ENCODE results near the gene MAPK10.
"Not testable (repeated sequence)": the region's sequence is repeated elsewhere in the genome, so short reads cannot be mapped to it uniquely, and the experiment has no call there.

Gene MAPK10

DNA sequence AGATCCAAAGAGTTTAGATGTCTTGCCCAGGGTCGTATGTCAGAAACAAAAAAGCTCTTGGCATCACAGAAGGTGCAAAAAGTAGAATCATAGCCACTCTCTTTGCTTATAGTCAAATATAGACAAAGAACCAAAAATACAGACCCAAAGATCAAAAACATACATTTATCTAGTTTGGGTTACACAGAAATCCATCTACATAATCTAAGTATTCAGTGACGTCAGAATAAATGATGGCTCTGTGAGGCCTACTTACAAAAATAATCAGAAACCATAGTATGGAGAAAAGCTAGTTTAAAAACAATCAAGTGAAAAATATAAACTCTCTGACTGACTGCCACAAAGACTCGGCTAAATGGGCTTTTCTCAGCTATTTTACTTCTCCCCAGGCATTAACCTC is 126.8 kb downstream of the MAPK10 start:
- DNase-seq (ENCODE audit: low read depth) = no peak
- H3K4me3 ChIP-seq (ENCODE audit: low read depth, low read length) = no peak overlapping the region

DNA sequence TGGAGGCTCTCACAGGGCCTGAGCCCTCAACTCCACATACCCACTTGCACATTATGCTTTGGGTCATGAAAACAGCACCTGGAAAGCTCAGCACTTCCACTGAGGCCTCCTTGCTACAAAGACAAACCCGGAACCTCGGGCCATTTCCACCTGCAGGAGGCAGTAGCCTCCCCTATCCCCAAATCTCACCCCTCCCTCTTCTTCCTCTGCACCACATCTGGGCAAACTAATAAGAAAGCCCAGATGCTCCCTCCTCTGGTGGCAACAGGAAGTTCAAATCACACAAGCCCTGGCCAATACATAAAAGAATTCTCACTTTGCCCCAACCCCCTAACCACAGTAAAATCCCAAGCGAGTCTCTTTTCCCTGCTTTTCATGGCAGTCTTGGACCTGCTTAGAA is 136.4 kb downstream of the MAPK10 start:
- H3K4me3 ChIP-seq (ENCODE audit: low read depth, low read length) = no peak overlapping the region
- no peak for DNase-seq (ENCODE audit: low read depth)

DNA sequence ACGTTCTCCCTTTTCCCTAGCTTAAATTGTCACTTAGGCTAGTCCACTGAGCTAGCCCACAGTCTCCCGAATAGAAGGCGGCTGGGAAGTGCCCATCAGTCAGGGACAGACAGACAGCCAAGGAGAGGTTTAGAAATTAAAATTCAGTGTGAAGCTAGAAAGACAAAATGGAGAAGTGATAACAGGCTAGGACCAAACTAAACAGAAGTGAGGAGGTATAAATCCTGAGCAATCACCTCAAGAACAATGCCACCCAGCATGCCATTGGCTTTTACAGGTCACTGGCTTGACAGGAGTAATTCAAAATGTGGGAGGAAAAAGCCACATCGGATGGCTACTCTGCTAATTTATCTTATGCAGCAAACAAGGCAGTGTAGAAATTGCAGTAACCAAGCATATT is 138.9 kb downstream of the MAPK10 start:
- no peak for DNase-seq (ENCODE audit: low read depth)
- no peak overlapping the region for H3K4me3 ChIP-seq (ENCODE audit: low read depth, low read length)

DNA sequence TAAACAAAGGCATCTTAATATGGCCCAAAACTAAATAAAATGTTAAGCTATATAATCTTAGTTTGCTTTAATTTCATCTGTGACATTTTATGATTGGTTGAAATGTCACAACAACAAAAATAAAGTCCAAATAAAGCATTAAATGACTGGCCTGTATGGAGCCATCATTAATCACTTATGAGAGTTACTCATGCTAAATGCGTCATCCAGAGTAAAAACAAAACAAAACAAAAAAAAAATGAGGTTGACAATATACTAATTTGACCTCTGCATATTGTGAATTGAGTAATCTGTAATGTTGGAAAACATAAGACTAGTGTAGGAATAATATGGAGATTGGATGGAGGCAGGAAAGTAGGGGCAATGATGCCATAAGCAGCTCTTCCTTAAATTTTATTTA is 139.7 kb downstream of the MAPK10 start:
- peak; percentile 27 for DNase-seq (ENCODE audit: low read depth)
- H3K4me3 ChIP-seq (ENCODE audit: low read depth, low read length) = no peak overlapping the region

DNA sequence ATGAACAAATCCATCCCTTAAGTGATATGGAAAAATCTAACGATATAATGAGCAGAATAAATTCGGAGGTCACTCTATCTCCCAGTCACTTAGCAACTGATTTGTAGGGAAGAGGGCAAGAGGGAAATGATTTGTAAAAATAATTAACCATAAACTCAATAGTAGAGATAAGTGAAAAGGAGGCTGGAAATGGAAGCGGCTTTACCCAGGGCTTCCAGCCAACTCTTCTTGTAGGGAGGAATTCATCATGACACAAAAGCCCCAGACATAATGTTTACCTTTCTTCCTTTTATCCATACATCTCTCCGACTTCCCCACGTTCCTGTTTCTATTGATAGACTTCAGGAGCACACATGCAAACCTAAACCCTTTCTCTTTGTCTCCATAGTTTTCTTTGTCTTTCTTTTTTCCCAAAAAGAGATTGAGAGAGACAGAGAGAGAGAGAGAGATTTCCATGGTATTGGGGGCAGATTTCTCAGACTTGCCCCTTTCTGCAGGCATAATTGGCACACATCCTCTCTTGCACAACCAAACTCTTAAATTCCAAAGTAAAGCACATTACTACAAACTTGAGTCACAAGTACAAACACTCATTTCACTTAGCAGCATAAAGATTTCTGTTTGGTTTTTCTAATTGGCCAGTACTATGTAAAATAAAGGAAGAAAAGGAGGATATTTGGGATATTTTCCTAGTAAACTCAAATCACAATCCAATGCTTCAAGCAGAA is 140.9 kb downstream of the MAPK10 start:
- no peak overlapping the region for H3K4me3 ChIP-seq (ENCODE audit: low read depth, low read length)
- peak; percentile 53 for DNase-seq (ENCODE audit: low read depth)

DNA sequence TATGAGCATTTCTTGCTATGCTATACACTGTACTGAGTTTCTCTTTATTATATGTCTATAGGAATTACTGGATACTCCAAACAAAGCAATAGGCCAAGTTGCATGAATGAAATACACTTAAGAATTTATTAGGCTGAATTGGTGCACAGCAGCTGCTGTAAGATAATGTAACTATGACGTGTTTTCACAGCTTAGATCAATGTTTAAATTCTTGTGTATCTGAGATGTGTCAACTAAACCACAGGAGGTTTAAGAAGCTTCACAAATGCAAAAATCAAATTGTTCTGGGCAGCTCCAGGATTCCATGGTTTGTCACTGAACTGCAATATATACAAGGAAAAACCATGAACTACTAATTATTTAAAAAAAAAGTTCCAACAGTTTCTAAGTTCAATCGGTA is 156.7 kb downstream of the MAPK10 start:
- no peak overlapping the region for H3K4me3 ChIP-seq (ENCODE audit: low read depth, low read length)
- no peak for DNase-seq (ENCODE audit: low read depth)

DNA sequence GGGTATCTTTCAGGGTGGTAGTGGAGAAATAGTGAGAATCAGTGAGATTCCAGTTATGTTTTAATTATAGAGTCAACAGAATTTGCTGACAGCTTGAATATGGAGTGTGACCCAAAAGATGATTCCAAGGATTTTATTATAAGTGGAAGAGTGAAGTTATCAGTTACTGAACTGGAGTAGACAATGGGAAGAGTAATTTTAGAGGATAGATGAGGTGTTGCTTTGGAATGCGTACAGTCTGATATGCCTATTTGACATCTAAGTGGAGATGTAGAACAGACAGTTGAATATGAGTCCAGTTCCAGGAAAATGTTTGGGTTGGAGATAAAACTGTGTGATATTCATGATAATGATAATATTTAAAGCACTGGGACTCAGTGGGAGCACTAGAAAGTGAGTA is 174.2 kb downstream of the MAPK10 start:
- DNase-seq (ENCODE audit: low read depth) = no peak
- H3K4me3 ChIP-seq (ENCODE audit: low read depth, low read length) = no peak overlapping the region

DNA sequence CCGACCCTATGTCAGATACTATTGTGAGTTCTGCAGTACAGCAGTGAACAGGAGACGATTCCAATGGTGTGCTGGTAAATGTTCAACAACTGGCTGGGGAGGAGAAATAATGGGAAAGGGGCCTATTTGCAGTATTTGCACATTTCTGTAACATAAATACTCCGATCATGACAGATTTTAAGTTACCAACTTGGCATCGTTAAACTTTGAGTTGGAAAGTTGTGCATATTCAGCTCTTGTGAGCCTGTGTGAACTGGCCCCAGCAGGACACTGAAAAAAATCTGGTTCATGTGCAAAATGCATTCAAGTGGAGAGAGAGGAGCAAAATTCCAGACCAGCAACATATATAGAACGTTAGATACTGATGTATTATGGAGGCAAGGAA is 175.0 kb downstream of the MAPK10 start:
- DNase-seq (ENCODE audit: low read depth) = no peak
- no peak overlapping the region for H3K4me3 ChIP-seq (ENCODE audit: low read depth, low read length)

DNA sequence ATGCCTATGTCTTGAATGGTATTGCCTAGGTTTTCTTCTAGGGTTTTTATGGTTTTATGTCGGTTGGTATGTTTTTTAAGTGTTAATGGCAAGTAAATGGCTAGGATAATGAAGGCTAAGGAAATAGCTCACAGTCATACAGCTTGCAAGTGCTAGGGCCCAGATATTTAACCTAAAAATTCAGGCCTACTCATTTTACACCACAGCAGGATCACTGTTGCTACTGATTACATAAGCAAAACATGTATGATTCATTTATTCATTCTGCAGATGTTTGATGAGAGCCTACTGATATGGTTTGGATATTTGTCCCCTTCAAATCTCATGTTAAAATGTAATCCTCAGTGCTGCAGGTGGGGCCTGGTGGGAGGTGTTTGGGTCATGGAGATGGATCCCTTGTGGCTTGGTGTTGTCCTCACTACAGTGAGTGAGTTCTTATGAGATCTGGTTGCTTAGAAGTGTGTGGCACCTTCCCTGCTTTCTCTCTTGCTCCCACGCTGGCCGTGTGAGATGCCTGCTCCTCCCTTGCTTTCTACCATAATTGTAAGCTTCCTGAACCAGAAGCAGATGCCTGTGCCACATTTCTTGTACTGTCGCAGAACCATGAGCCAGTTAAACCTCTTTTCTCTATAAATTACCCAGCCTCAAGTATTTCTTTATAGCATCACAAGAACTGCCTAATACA is 175.5 kb downstream of the MAPK10 start:
- no peak for DNase-seq (ENCODE audit: low read depth)
- H3K4me3 ChIP-seq (ENCODE audit: low read depth, low read length) = no peak overlapping the region

DNA sequence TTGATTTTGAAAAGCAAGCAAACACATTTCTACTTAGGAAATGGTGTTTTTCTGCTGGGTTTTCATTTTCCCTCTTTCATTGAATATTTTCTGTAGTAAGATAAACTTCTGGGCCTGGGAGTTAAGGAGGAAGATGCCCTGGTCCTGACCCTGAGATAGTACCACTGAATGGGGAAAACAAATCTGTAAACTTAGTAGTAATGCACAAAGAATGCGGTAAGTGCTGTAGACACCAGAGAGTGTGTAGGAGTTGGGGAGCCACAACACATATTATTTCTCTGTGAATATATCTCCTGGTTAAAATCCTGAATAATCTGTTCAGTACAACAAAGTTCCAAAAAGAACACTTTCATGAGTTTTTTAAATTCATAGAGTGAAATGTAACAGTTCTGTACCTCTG is 178.3 kb downstream of the MAPK10 start:
- no peak overlapping the region for H3K4me3 ChIP-seq (ENCODE audit: low read depth, low read length)
- no peak for DNase-seq (ENCODE audit: low read depth)

DNA sequence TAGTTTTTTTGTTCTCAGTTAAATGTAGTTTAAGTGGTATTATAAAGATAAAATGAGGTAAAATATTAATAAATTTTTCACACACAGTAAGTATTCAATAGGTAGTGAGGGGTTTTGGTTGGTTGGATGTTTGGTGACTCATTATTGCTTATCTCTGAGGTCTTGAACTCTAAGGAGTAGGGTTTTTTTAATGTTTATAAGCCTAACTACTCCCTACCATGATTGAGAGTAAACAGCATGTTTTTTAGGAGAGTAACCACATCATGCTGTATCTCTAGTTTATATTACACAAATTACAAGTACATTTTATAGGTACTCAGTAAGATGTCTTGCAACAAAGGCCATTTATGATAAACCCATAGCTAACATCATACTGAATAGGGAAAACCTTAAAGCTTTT is 181.6 kb downstream of the MAPK10 start:
- no peak for DNase-seq (ENCODE audit: low read depth)
- no peak overlapping the region for H3K4me3 ChIP-seq (ENCODE audit: low read depth, low read length)

DNA sequence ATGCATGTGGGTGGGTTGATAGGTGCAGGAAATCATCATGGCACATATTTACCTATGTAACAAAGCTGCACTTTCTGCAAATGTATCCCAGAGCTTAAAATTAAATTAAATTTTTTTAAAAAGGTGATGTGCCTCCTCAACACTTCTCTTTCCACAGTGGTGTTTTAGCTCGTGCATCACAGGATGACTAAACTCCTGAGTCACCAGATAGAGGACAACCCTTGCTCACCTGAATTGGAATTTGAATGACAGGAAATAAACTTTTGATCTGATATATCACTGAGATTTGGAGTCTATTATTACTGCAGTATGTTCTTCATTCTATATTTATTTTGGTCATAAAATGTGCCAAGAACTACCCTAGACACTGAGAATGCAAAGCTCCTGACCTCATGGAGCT is 185.3 kb downstream of the MAPK10 start:
- H3K4me3 ChIP-seq (ENCODE audit: low read depth, low read length) = no peak overlapping the region
- DNase-seq (ENCODE audit: low read depth) = no peak

DNA sequence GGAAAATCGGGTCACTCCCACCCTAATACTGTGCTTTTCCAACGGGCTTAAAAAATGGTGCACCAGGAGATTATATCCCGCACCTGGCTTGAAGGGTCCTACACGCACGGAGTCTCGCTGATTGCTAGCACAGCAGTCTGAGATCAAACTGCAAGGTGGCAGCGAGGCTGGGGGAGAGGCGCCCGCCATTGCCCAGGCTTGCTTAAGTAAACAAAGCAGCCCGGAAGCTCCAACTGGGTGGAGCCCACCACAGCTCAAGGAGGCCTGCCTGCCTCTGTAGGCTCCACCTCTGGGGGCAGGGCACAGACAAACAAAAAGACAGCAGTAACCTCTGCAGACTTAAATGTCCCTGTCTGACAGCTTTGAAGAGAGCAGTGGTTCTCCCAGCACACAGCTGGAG is 191.5 kb downstream of the MAPK10 start:
- not testable (repeated sequence) for H3K4me3 ChIP-seq (ENCODE audit: low read depth, low read length)

DNA sequence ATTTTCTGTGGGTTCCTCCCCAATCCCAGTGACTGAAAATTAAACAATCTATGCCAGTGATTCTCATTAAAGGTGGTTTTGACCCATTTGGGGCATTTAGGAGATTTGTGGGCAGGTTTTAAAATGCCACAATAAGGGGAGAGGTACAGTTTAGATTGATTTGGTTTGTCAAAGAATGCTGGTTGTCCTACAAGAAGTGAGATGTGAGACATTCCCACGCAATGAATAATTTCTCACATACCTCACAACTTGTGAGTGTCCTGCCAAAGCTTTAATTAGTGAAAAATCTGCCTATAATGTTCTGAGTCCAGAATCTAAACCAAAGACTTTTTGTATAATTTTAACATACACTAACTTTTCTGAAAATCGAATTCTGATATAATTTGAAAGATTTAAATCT is 199.4 kb downstream of the MAPK10 start:
- no peak overlapping the region for H3K4me3 ChIP-seq (ENCODE audit: low read depth, low read length)
- DNase-seq (ENCODE audit: low read depth) = no peak

More for the DNA sequence above, 191.5 kb downstream of the MAPK10 start:
- DNase-seq (ENCODE audit: low read depth) = not testable (repeated sequence)

DNA sequence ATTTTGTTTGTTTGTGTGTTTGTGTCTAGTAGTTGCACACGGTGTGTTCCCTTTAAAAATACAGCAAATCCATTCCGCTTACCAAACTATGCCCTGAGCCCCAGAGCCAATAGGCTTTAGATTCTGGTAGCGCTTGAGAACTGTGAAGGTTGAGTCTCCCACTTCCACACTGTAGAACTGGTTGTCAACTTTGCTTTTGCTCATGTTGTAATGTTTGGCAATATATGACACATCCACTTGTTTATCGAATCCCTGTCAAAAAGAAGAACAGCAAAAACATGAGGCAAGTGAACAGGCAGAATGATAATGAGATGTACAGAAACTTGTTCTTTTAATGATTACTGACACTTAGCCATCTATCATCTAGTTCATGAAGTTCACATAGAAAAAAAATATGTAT is 200.6 kb downstream of the MAPK10 start:
- DNase-seq (ENCODE audit: low read depth) = no peak
- H3K4me3 ChIP-seq (ENCODE audit: low read depth, low read length) = no peak overlapping the region

DNA sequence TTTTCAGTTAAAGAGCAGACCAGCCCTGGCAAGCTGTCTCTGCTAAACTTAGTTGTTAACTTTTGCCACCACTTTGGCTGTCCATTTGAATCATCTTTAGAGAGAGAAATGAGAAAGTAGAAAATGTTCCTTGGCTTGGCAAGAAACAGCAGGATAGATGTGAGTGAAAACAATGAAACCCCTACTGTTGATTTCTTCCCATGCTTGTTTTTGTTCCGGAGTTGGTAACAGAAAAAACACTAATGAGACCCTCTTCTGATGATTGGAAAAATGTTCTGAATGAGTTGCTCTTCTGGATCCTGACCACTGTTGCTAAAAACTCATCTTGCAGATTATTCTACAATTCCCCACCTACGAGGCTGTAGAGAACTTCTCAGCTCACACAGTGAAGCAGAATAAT is 203.3 kb downstream of the MAPK10 start:
- H3K4me3 ChIP-seq (ENCODE audit: low read depth, low read length) = no peak overlapping the region
- DNase-seq (ENCODE audit: low read depth) = no peak

DNA sequence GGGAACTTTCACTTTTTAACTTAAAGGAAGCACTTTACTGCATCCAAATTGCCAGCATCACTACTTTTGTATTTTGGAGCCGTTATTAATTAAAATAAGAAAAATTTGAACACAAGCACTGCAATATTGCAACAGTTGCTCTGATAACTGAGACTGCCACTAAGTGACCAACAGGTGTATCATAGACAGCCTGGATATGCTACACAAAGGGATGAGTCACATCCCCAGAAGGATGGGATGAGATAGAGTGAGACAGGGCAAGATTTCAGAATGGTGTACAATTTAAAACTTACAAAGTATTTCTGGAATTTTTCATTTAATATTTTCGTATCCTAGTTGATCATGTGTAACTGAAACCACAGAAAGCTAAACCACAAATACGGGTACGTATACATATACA is 204.1 kb downstream of the MAPK10 start:
- H3K4me3 ChIP-seq (ENCODE audit: low read depth, low read length) = no peak overlapping the region
- no peak for DNase-seq (ENCODE audit: low read depth)

DNA sequence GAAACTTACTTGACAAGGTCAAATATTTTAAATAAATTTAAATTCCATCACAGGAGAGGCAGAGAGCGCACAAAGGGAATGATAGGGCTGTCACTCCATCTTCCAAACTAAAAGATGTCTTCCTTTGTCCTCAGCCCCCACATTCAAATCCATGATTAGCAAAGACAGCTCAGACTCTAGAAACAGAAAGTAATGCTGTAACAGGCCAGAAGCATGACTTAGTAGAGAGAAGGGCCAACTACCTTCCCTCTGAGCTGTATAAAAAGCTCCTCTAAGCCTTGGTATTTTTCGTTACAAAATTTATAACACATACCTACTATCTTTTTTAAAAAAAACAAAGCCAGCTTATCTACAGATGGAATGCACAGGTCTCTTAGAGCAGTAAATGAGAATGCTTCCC is 207.4 kb downstream of the MAPK10 start:
- DNase-seq (ENCODE audit: low read depth) = no peak

DNA sequence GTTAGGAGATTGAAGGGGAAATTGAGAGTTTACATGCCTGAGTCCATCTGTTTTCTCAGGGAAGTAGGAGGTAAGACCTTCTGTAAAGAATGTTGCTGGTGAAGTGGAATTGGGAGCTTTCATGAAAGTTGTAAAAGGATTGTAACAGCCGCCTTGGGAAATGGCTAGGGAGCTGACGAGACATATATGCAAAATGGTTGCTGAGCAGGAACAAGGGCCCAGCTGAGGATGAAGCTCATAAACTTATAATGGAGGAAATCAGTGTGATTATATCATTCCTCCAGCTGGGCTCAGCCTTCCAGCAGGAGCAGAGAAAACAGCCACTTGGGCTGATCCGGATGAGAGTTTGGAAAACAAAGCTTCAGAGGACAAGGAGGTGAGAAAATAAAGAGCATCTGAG is 208.7 kb downstream of the MAPK10 start:
- no peak overlapping the region for H3K4me3 ChIP-seq (ENCODE audit: low read depth, low read length)
- no peak for DNase-seq (ENCODE audit: low read depth)

More for the DNA sequence above, 207.4 kb downstream of the MAPK10 start:
- no peak overlapping the region for H3K4me3 ChIP-seq (ENCODE audit: low read depth, low read length)

DNA sequence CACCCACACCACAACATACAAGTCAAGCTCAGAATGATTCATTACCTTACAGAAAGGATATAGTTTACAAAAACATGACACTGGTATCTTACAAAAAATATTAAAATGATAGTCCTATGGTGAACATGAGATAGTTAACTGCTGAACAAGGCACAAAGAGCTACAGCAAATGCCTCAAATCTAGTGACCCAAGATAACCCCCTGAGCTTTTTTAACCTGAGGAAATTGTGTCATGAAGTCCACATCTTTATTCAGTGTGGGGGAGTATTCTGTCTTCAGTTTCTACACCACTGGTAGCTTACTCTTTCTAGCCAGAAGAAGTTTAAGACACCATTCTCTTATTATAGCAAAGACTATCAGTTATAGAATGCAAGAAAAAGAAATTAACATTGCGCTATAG is 218.7 kb downstream of the MAPK10 start:
- H3K4me3 ChIP-seq (ENCODE audit: low read depth, low read length) = no peak overlapping the region
- no peak for DNase-seq (ENCODE audit: low read depth)

DNA sequence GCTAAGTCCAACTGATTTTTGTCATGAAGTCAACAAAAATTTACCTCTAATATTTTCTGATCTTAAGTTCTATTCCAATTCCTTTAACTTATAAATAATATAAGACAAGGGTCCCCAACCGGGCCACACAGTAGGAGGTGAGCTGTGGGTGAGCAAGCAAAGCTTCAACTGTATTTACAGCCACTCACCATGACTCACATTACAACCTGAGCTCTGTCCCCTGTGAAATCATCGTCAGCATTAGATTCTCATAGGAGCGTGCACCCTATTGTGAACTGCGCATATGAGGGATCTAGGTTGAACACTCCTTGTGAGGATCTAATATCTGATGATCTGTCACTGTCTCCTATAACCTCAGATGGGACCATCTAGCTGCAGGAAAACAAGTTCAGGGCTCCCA is 227.4 kb downstream of the MAPK10 start:
- DNase-seq (ENCODE audit: low read depth) = no peak
- no peak overlapping the region for H3K4me3 ChIP-seq (ENCODE audit: low read depth, low read length)

Data from skeletal muscle cell (primary cell).